GM19438 (cell line): Measurements from ENCODE around the gene C7orf57.
A peak's percentile ranks its signal among the peaks of the same experiment; 100 is the strongest.

Experiments used
- ATAC-seq: cut with Tn5 transposase; IDR thresholded peaks from one replicate; pipeline ENCODE4 v1.9.1; 2021; ENCODE audit warnings: low read depth; ENCODE audit not compliant: unreplicated experiment

C7orf57 gene

DNA sequence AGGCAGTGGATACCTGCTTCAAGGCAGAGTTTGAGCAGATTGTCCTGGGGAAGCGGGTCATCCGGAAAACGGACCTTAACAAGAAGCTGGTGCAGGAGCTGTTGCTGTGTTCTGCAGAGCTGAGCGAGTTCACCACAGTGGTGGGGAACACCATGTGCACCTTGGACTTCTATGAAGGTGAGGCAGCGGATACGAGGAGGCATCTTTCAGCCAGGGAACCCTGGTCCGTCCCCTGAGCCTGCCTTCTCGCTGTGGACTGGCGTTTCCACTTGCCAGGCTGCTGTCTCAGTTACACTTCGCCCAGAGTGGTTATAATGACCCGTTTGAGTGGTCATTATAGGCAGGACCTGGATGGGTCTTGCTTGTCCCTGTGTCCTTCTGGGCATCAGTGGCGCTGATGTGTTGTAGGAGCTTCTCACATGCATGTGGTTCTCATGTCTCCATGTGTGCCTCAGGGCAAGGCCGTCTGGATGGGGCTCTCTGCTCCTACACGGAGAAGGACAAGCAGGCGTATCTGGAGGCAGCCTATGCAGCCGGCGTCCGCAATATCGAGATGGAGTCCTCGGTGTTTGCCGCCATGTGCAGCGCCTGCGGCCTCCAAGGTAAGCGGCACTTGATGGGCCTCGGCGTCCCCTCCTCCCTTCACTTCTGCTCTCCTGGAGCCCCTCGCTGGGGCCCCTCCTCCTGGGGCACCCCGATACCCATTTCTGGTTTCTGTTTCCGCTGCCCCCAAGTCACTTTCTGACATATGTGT is 71.7 kb downstream of the C7orf57 start:
- no peak for ATAC-seq

DNA sequence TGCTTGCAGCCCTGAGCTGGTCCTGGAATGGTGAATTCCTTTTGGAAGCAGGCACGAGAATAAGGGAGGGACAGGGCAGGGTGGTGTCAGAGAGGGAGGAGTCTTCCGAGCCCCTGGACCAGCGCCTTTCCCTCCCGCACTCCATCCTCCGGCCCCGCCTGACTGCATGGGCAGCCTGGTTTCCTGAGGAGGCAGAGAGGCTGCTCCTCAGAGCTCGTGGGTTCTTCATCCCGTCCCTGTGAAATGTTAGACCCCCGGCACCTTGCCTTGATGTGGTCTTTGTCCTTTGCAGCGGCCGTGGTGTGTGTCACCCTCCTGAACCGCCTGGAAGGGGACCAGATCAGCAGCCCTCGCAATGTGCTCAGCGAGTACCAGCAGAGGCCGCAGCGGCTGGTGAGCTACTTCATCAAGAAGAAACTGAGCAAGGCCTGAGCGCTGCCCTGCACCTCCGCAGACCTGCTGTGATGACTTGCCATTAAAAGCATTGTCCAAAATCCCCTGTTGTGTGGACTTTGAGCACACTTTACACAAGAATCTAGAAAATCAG is 72.7 kb downstream of the C7orf57 start:
- no peak for ATAC-seq

DNA sequence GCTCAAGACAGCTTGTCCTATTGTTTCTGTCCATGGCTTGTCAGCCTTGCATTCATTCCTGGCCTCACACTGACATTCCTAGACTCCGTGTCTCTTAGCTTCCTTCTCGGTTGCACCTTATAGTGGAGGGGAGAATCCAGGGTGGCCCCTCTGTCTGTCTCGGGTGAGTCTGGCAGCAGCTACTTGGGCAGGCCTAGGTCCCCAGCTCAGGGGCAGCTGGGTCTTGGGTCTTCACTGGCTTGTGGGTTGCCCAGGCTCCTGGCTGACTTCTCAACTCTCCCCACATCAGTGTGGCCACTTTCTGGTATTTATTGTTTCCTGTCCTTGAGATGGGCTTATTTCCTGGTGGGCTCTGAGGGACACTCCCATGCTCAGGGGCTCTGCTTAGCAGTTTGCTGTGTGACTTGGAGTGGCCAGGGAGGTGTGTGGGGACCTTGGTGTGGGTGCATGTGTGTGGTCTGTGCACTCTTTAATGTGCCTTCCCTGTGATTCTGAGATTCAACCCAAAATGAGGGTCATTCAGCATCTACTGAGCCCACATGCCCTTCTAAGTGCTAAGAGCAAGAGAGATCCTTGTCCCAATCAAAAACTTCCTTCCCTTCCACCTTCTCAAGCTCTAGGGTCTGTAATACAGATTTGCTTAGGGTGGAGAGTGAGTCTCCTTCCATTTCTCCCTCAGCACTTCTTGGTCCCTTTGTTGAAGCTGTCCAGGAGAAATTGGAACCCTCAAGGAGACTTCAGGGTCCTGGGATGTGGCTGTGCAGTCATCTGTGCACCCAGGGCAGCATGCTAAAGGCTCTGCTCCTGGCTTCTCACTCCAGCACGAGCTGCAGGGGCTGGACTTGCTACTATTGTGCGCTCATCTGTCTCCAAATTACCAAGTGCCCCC is 73.9 kb downstream of the C7orf57 start:
- ATAC-seq, result no peak

DNA sequence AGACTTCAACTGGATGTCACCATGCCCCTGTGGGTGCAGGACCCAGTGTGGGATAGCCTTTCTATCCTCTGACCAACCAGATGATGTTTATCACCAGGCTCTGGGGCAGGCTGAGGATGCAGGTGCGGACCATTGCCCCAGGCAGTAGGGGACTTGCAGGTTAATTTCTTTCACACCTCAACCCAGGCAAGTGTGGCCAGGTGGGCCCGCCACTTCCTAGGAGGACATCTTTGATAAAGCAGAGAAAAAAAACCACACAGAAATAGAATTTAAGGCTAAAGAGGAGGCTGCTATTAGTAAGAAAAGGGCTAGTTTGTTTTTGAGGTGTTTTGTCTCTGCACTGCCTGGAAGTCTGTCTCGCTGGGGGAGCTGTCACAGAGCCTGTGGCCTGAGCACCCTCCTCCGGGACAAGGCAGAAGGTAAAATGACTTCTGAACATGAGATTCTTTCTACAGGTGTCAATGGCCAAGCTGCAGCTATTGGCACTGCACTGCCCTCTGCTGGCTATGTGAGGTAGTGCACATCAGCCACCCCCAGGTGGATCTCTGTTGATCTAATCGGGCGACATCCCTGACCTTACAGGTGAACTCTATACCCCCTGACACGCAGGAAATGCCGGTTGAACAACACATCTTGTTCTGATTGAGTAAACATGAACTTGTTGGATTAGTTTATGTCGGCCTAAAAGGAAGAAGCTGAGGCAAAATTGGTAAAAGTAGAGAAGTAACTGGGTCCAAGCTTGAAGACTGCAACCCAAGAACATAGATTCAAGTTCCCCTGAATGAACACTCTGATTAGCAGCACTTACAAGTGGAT is 74.7 kb downstream of the C7orf57 start:
- ATAC-seq, result peak; percentile 71

DNA sequence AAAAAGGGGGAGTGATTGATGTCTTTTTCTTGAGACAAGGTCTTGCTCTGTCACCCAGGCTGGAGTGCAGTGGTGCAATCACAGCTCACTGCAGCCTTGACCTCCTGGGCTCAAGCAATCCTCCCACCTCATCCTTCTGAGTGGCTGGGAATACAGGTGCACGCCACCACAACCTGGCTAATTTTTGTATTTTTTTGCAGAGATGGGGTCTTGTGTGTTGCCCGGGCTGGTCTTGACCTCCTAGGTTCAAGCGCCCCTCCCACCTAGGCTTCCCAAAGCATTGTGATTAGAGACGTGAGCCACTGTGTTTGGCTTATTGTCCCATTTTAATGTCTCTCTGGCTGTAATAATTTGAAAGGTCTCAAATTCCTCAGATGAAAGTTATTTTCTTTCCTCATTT is 75.5 kb downstream of the C7orf57 start:
- no peak for ATAC-seq
